Stimulated activated CD4-positive, alpha-beta T cell treated with anti-CD3 and anti-CD28 coated beads, Interleukin-1b, Interleukin-23, amount 100 ng/mL, for 48 hours (primary cell): ENCODE measurements around the gene C1QTNF1.
"Not testable (repeated sequence)": the region's sequence is repeated elsewhere in the genome, so short reads cannot be mapped to it uniquely, and the experiment has no call there.

Experiments
- DNase-seq: peaks from one replicate; pipeline ENCODE4 v3.0.0-alpha.2; 2020

The C1QTNF1 gene

GRCh38 chr17:79026376-79027273 lies 2.7 kb downstream of the C1QTNF1 start:
- DNase-seq: no peak

DNA sequence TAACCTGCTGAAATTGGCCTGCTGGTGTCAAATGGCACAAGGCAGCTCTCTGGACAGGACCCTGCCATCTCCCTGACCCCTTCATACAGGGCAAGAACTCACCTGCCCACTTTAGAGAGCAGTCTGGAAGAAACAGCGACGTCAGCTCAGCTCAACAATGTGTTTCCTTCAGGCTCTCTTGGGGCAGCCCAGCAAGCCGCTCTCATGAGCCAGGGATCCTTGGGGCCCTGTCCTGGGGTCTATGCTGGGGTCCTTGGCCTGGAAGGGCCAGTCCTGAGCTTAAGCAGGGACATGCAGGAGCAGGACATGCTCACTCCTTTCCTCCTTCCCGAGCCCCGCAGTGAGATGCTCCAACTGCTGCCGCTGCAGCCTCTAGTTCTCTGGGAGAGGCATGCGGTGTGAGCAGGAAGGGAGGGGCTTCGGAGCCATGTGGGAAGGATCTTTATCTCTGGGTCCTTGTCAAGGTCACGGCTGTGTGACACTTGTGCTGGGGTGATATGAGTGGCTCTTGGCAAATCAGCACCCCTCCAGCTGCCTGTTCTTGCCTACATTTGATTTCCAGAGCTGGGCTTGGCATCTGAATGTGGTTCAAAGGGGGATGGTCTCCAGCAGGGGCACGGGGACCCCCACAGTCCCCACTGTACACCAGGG lies 3.4 kb downstream of the C1QTNF1 start:
- no peak for DNase-seq

GRCh38 chr17:79027925-79028491 lies 4.0 kb downstream of the C1QTNF1 start:
- no peak for DNase-seq

- DNase-seq: no peak
These were observed 4.7 kb downstream of the C1QTNF1 start for GRCh38 chr17:79028496-79029326.

- no peak for DNase-seq
These were observed 5.5 kb downstream of the C1QTNF1 start for GRCh38 chr17:79029327-79030009.

DNA sequence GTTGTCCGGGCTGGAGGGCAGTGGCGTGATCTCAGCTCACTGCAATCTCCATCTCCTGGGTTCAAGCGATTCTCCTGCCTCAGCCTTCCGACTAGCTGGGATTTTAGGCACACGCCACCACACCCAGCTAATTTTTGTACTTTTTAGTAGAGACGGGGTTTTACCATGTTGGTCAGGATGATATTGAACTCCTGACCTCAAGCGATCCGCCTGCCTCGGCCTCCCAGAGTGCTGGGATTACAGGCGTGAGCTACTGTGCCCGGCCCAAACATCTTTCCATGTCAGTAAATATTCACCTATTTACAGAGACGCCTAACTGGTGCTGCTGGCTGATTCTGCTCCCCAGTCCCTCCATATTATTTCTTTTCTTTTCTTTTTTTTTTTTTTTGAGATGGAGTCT lies 6.7 kb downstream of the C1QTNF1 start:
- DNase-seq: not testable (repeated sequence)

DNA sequence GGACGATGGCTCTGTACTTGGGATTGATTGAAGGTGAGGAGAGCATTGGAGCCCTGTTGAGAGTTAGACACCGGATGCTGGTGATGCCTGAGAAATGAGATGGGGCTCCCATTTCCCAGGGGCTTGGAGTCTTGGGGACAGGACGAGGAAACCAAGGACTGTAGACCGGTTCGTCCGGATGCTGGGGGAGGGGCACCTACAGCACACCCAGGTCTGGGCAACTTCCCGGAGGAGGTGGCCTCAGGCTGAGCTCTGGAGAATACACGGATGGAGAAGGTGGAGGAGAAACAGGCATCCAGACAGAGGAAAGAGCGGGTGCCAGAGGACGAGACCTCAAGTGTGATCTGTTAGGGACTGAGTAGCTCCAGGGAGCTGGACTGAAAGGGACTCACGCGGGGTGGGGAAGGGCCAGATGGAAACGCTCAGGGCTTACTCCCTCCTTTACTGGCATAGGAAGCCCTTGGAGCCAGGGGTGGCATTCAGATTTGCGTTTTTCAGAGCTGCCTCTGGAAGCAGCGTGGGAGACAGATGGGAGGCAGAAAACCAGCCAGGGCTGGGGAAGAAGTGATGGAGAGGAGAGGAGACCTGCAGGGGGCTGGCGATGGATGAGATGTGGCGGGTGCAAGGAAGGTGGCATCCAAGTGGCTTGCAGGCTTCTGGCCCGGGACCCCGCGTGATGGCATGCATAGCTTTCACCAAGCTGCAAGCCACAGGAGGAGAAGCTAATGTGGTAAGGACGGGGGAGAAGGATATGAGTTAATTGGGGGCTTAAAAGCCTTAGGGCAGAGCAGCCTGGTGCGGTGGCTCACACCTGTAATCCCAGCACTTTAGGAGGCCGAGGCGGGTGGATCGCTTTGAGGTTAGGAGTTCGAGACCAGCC lies 8.3 kb downstream of the C1QTNF1 start:
- no peak for DNase-seq

- DNase-seq: no peak
These were observed 9.2 kb downstream of the C1QTNF1 start for GRCh38 chr17:79033046-79033616.

DNA sequence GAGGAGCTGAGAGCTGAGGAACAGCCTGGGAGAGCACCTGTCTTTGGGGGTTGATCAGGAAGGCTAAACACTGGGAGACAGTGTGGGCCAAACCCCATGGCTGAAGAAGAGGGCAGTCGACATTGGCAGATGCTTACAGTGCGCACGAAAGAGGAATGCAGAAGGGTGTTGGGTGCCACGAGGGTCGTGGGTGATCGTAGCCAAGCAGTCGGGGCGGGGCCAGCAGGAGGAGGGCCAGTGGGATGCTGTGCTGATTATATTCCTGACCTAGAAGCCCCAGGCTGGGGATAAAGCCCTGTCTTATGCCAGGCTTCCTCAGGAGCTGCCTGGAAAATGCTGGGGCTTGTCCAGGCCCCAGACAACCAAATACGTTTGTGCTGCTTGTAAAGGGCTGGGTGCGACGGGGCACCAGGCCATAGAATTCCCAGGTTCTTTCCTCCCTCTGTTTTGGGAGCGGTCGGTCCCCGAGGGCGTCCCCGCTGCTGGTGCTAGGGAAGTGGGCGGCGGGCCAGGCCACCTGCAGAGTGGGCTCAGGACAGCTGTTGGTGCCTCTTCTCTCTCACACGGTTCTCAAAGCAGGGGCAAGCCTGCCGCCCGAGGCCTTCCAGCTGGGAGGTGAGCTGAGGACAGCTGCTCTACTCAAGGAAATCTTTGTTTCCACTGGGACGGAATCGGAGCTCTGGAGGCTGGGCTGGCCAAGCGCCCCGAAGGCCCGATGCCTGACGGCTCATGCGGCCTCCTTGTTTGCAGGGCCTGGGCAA lies 10.0 kb downstream of the C1QTNF1 start:
- no peak for DNase-seq

GRCh38 chr17:79034931-79035485 lies 11.0 kb downstream of the C1QTNF1 start:
- DNase-seq: no peak

- DNase-seq: no peak
These were observed 11.7 kb downstream of the C1QTNF1 start for GRCh38 chr17:79035686-79036085.

GRCh38 chr17:79036181-79036580 lies 12.2 kb downstream of the C1QTNF1 start:
- no peak for DNase-seq

GRCh38 chr17:79036596-79036995 lies 12.6 kb downstream of the C1QTNF1 start:
- DNase-seq: no peak

- DNase-seq: no peak
These were observed 14.7 kb downstream of the C1QTNF1 start for GRCh38 chr17:79038545-79039135.

DNA sequence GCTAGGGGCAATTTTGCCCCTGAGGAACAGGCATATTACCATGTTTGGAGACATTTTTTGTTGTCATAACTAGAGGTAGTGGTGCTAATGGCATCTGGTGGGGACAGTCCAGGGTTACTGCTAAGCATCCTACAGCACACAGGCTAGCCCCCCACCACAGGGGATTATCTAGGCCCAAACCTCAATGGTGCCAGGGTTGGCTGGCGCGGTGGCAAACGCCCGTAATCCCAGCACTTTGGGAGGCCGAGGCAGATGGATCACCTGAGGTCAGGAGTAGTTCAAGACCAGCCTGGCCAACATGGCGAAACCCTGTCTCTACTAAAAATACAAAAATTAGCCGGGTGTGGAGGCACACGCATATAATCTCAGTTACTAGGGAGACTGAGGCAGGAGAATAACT lies 15.2 kb downstream of the C1QTNF1 start:
- DNase-seq: no peak

GRCh38 chr17:79039886-79040285 lies 15.9 kb downstream of the C1QTNF1 start:
- no peak for DNase-seq

GRCh38 chr17:79041041-79041570 lies 17.1 kb downstream of the C1QTNF1 start:
- no peak for DNase-seq

DNA sequence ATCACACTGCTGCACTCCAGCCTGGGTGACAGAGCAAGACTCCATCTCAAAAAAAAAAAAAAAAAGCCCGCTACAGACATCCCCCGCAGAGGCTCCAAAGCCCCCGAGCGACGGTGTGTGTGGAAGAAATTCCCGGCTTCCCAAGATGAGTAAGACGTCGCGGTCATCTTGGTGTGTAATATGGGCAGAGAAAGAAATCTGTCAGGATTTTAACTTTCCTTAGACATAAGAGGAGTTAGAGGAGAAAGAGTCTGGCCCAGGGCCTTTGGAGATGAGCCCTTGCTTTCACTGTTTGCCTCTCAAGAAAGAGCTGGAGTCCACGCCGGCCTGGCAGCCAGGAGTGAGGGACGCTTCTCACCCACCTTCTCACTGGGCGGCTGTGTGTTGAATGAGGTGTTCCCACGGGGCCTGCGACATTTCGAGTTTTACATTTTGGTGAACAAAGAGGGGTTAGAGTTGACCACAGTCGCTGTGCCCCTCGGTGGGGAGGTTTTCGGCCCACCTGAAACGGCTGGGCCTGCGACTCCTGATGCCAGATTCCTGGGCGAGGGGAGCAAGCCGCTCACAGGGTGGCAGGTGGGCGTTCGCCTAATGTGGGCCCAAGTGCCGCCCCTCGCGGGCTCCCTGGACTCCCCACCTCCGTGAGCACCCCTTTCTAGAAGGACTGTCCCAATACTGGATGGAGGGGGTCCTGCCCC lies 17.9 kb downstream of the C1QTNF1 start:
- DNase-seq: no peak
